CD4-positive, alpha-beta memory T cell (primary cell): ENCODE data around the gene SLC25A10. TPM values are rescaled to one million over a fixed set of nuclear protein-coding genes. Genes with fewer than 3 reads are reported as not detected.
A peak's percentile ranks its signal among the peaks of the same experiment; 100 is the strongest.
"Not testable (repeated sequence)": the region's sequence is repeated elsewhere in the genome, so short reads cannot be mapped to it uniquely, and the experiment has no call there.

ENCODE experiments used
- CTCF ChIA-PET: fragments of 350-600 bp; sonication (Branson Sonifier 250); formaldehyde crosslinking; loops from one replicate; lab custom pipeline; 2021; ENCODE audit warnings: inconsistent platforms; ENCODE audit not compliant: partially characterized antibody; lab: Charles Lee
- POLR2A ChIA-PET: fragments of 350-600 bp; sonication (Branson Sonifier 250); formaldehyde crosslinking; loops from one replicate; lab custom pipeline; 2021; ENCODE audit not compliant: partially characterized antibody; lab: Charles Lee
- DNase-seq, 5 donors: peaks; one replicate each; pipeline versions ENCODE4 v3.0.0 to v3.0.0-alpha.2; 2020 to 2022; ENCODE audit warnings: mixed read lengths in 1 of 5
- H3K27ac ChIP-seq: one replicate; pipeline ENCODE4 v1.7.0; 2013; ENCODE audit warnings: low read depth, low read length
- H3K27me3 ChIP-seq: 2 replicates; pipeline ENCODE4 v1.7.0; 2013; ENCODE audit warnings: mild to moderate bottlenecking, low read length, moderate library complexity; ENCODE audit not compliant: insufficient read depth
- H3K36me3 ChIP-seq: 2 replicates; pipeline ENCODE4 v1.7.0; 2013; ENCODE audit warnings: mild to moderate bottlenecking, low read length, moderate library complexity; ENCODE audit not compliant: insufficient read depth
- H3K4me1 ChIP-seq: 2 replicates; pipeline ENCODE4 v1.7.0; 2013; ENCODE audit warnings: mild to moderate bottlenecking, low read length, moderate library complexity; ENCODE audit not compliant: insufficient read depth
- H3K4me3 ChIP-seq, 2 donors: one replicate each; pipeline ENCODE4 v1.7.0; 2013; ENCODE audit warnings: low read length in 2 of 2, mild to moderate bottlenecking in 1 of 2
- H3K9me3 ChIP-seq, 2 donors: one replicate each; pipeline ENCODE4 v1.7.0; 2013; ENCODE audit warnings: low read length in 2 of 2, control low read depth in 1 of 2; ENCODE audit not compliant: control insufficient read depth in 1 of 2
- H3K27ac Mint-ChIP-seq, 7 donors: one replicate each; pipeline ENCODE4 v1.8.0; 2020 to 2021; ENCODE audit warnings: mixed read lengths in 7 of 7, mild to moderate bottlenecking in 6 of 7, inconsistent platforms in 3 of 7, moderate library complexity in 3 of 7
- H3K27me3 Mint-ChIP-seq, 2 donors: one replicate each; pipeline ENCODE4 v1.8.0; 2020 to 2021; ENCODE audit warnings: mixed read lengths in 2 of 2
- H3K36me3 Mint-ChIP-seq, 2 donors: one replicate each; pipeline ENCODE4 v1.8.0; 2020 to 2021; ENCODE audit warnings: mixed read lengths in 2 of 2, inconsistent platforms in 1 of 2, mild to moderate bottlenecking in 1 of 2
- H3K4me1 Mint-ChIP-seq, 4 donors: one replicate each; pipeline ENCODE4 v1.8.0; 2020 to 2021; ENCODE audit warnings: mixed read lengths in 4 of 4, mild to moderate bottlenecking in 1 of 4
- H3K4me3 Mint-ChIP-seq, 8 donors: one replicate each; pipeline ENCODE4 v1.8.0; 2020 to 2021; ENCODE audit warnings: mixed read lengths in 8 of 8, mild to moderate bottlenecking in 7 of 8, moderate library complexity in 6 of 8, inconsistent platforms in 3 of 8
- H3K9me3 Mint-ChIP-seq, 8 donors: one replicate each; pipeline ENCODE4 v1.8.0; 2020 to 2021; ENCODE audit warnings: mixed read lengths in 8 of 8, mild to moderate bottlenecking in 5 of 8, inconsistent platforms in 3 of 8, moderate library complexity in 1 of 8
- intact Hi-C: fragments of 100-400 bp; cut with micrococcal nuclease; formaldehyde crosslinking; loops from one replicate; pipeline ENCODE4 v1.15.1; 2023
- polyA plus RNA-seq, 2 donors: library from polyadenylated mRNA; unstranded; fragments of 300-500 nt; fragmentation: Illumina TruSeq; gene quantifications; one replicate each; pipeline ENCODE4 v1.2.3, GENCODE V29; 2021
- total RNA-seq, 2 experiments: library from RNA; stranded (reverse); gene quantifications; one replicate each; pipeline ENCODE4 v1.2.3, GENCODE V29; 2021

The SLC25A10 gene
- total and polyA plus RNA-seq, 4 experiments from 2014 or later, result 3.2 to 5.2 (median 4.5) TPM

- no peak for DNase-seq
- Histone ChIP-seq H3K4me1 (peaks cover 49% of the 10 kb centered on the region), H3K4me3 (no peak overlapping the region), H3K36me3 (peaks cover 27% of the 10 kb centered on the region), H3K27me3 (no peaks in the 10 kb centered on the region), H3K27ac (peak overlapping the region; percentile 80), H3K9me3 (no peaks in the 10 kb centered on the region)
- ChIA-PET CTCF (no interaction called here), POLR2A (interaction anchor here (1.4 to 2.4 kb wide), 2 partner anchors 16 to 149 kb away, joined by 3 to 14 read pairs; partner anchors contain the start of genes ARL16 and HGS)
- Mint-ChIP-seq H3K27ac (peak overlapping the region in 6 of 7 donors; percentile 32 to 86 (median 48)), H3K4me3 (peak overlapping the region; percentile 57 to 95 (median 92)), H3K36me3 (peaks cover 4 to 27% of the 10 kb centered on the region in 2 donors), H3K9me3 (no peaks in the 10 kb centered on the region), H3K4me1 (peaks cover 14 to 59% (median 35%) of the 10 kb centered on the region in 4 donors), H3K27me3 (no peaks in the 10 kb centered on the region)
- intact Hi-C loops, result loop anchor here (5.0 kb wide), 1 partner anchor 35 kb away; the partner anchor contains the start of gene MRPL12
Measured at GRCh38 chr17:81667754-81668153, 44.3 kb upstream of the SLC25A10 start.

GRCh38 chr17:81672504-81672903 is 39.6 kb upstream of the SLC25A10 start:
- H3K4me3 Mint-ChIP-seq, result no peak overlapping the region
- Histone ChIP-seq H3K4me1 (peaks cover 12% of the 10 kb centered on the region), H3K27ac (no peak overlapping the region), H3K27me3 (no peaks in the 10 kb centered on the region), H3K9me3 (no peaks in the 10 kb centered on the region), H3K36me3 (peaks cover 28% of the 10 kb centered on the region), H3K4me3 (no peak overlapping the region)
- intact Hi-C loops, result no loop called here
- H3K4me1 Mint-ChIP-seq, result peaks cover 11 to 25% (median 18%) of the 10 kb centered on the region in 4 donors
- CTCF ChIA-PET, result interaction anchor here (0.9 kb wide), 1 partner anchor 10 kb away, joined by 4 read pairs; the partner anchor contains the start of genes ARL16 and HGS
- H3K36me3 Mint-ChIP-seq, result peaks cover 4 to 31% of the 10 kb centered on the region in 2 donors
- POLR2A ChIA-PET, result interaction anchor here (0.9 to 2.9 kb wide), 2 partner anchors 11 to 29 kb away, joined by 3 to 14 read pairs; partner anchors contain the start of genes ARL16 and HGS
- DNase-seq, result peak in 1 of 5 donors; percentile 27
- H3K27ac Mint-ChIP-seq, result no peak overlapping the region
- no peaks in the 10 kb centered on the region for H3K9me3 Mint-ChIP-seq
- no peaks in the 10 kb centered on the region for H3K27me3 Mint-ChIP-seq

GRCh38 chr17:81672954-81673353 is 39.1 kb upstream of the SLC25A10 start:
- no peak overlapping the region for H3K4me3 ChIP-seq
- DNase-seq, result peak in 1 of 5 donors; percentile 14
- POLR2A ChIA-PET, result interaction anchor here (0.9 to 2.9 kb wide), 2 partner anchors 11 to 29 kb away, joined by 3 to 14 read pairs; partner anchors contain the start of genes ARL16 and HGS
- no peak overlapping the region for H3K27ac ChIP-seq
- peaks cover 8 to 21% (median 13%) of the 10 kb centered on the region in 4 donors for H3K4me1 Mint-ChIP-seq
- peaks cover 7% of the 10 kb centered on the region for H3K4me1 ChIP-seq
- CTCF ChIA-PET, result interaction anchor here (0.9 kb wide), 1 partner anchor 10 kb away, joined by 4 read pairs; the partner anchor contains the start of genes ARL16 and HGS
- intact Hi-C loops, result no loop called here
- no peaks in the 10 kb centered on the region for H3K27me3 Mint-ChIP-seq
- peaks cover 28% of the 10 kb centered on the region for H3K36me3 ChIP-seq
- H3K27ac Mint-ChIP-seq, result no peak overlapping the region
- H3K36me3 Mint-ChIP-seq, result peaks cover 4 to 26% of the 10 kb centered on the region in 2 donors
- H3K9me3 Mint-ChIP-seq, result no peaks in the 10 kb centered on the region
- no peaks in the 10 kb centered on the region for H3K9me3 ChIP-seq
- no peaks in the 10 kb centered on the region for H3K27me3 ChIP-seq
- H3K4me3 Mint-ChIP-seq, result no peak overlapping the region

- no peak for DNase-seq
- H3K4me1 Mint-ChIP-seq, result peaks cover 5 to 13% (median 7%) of the 10 kb centered on the region in 4 donors
- CTCF ChIA-PET, result no interaction called here
- no peak overlapping the region for H3K4me3 Mint-ChIP-seq
- POLR2A ChIA-PET, result interaction anchor here (2.9 kb wide), 1 partner anchor 10 kb away, joined by 14 read pairs; the partner anchor contains the start of genes ARL16 and HGS
- H3K36me3 Mint-ChIP-seq, result peaks cover 4 to 22% of the 10 kb centered on the region in 2 donors
- H3K27ac Mint-ChIP-seq, result no peak overlapping the region
- Histone ChIP-seq H3K9me3 (no peaks in the 10 kb centered on the region), H3K27ac (no peak overlapping the region), H3K36me3 (peaks cover 28% of the 10 kb centered on the region), H3K4me3 (no peak overlapping the region), H3K27me3 (no peaks in the 10 kb centered on the region), H3K4me1 (no peaks in the 10 kb centered on the region)
- H3K27me3 Mint-ChIP-seq, result no peaks in the 10 kb centered on the region
- intact Hi-C loops, result no loop called here
- H3K9me3 Mint-ChIP-seq, result no peaks in the 10 kb centered on the region
Measured at GRCh38 chr17:81673561-81674258, 38.4 kb upstream of the SLC25A10 start.

- H3K4me3 Mint-ChIP-seq, result not testable (repeated sequence)
- CTCF ChIA-PET, result interaction anchor here (0.8 to 1.8 kb wide), 6 partner anchors 8 to 27 kb away, joined by 3 to 9 read pairs (median 5); partner anchors contain the start of genes ARL16, HGS and MRPL12
- H3K36me3 ChIP-seq, result peaks cover 17% of the 10 kb centered on the region
Measured at GRCh38 chr17:81675515-81676221, 36.4 kb upstream of the SLC25A10 start.

GRCh38 chr17:81676906-81677305 is 35.2 kb upstream of the SLC25A10 start:
- Mint-ChIP-seq H3K27ac (no peak overlapping the region), H3K4me3 (no peak overlapping the region), H3K27me3 (no peaks in the 10 kb centered on the region), H3K4me1 (peaks cover 5 to 17% (median 7%) of the 10 kb centered on the region in 4 donors), H3K9me3 (no peaks in the 10 kb centered on the region), H3K36me3 (peaks cover 4 to 22% of the 10 kb centered on the region in 2 donors)
- no peaks in the 10 kb centered on the region for H3K4me1 ChIP-seq
- CTCF ChIA-PET, result no interaction called here
- POLR2A ChIA-PET, result interaction anchor here (0.8 to 1.3 kb wide), 2 partner anchors 18 to 26 kb away, joined by 3 to 4 read pairs; partner anchors contain the start of gene MRPL12
- no peak overlapping the region for H3K27ac ChIP-seq
- H3K27me3 ChIP-seq, result no peaks in the 10 kb centered on the region
- H3K36me3 ChIP-seq, result peaks cover 8% of the 10 kb centered on the region
- H3K9me3 ChIP-seq, result no peaks in the 10 kb centered on the region
- H3K4me3 ChIP-seq, result no peak overlapping the region
- peak in 1 of 5 donors; percentile 31 for DNase-seq
- intact Hi-C loops, result no loop called here

More at GRCh38 chr17:81675515-81676221, 36.4 kb upstream of the SLC25A10 start:
- H3K27me3 ChIP-seq, H3K27ac Mint-ChIP-seq, H3K4me1 ChIP-seq, H3K27ac ChIP-seq, H3K9me3 Mint-ChIP-seq, H3K9me3 ChIP-seq, intact Hi-C loops, H3K27me3 Mint-ChIP-seq, H3K4me3 ChIP-seq: not testable (repeated sequence)
- peaks cover 4 to 22% of the 10 kb centered on the region in 2 donors for H3K36me3 Mint-ChIP-seq
- peak; percentile 22 to 40 (median 33) for DNase-seq
- H3K4me1 Mint-ChIP-seq, result peaks cover 5 to 11% (median 7%) of the 10 kb centered on the region in 4 donors
- POLR2A ChIA-PET, result interaction anchor here (0.9 to 1.0 kb wide), 2 partner anchors 8 to 13 kb away, joined by 3 to 4 read pairs; partner anchors contain the start of genes ARL16 and HGS
